Activated B cell treated with CpG ODN at 0.5 μM for 24 hours (primary cell): ENCODE results near the gene FCGBP. TPM values are rescaled to one million over a fixed set of nuclear protein-coding genes. Genes with fewer than 3 reads are reported as not detected.

ENCODE experiments used
- ATAC-seq: fragments of 200-7000 bp; cut with Tn5 transposase; one replicate; pipeline ENCODE4 v1.10.0; 2021; ENCODE audit warnings: low read depth, mild to moderate bottlenecking, moderate library complexity
- CTCF ChIA-PET: fragments of 350-600 bp; sonication (Branson Sonifier 250); formaldehyde crosslinking; loops from one replicate; lab custom pipeline; 2021; ENCODE audit warnings: antibody characterized with exemption; lab: Charles Lee
- POLR2A ChIA-PET: fragments of 350-600 bp; sonication (Branson Sonifier 250); formaldehyde crosslinking; loops from one replicate; lab custom pipeline; 2021; ENCODE audit warnings: antibody characterized with exemption; lab: Charles Lee
- DNase-seq: peaks from one replicate; pipeline ENCODE4 v3.0.0; 2022
- H3K27ac Mint-ChIP-seq: one replicate; pipeline ENCODE4 v1.8.0; 2020; ENCODE audit warnings: mixed read lengths
- H3K27me3 Mint-ChIP-seq: one replicate; pipeline ENCODE4 v1.8.0; 2021; ENCODE audit warnings: mixed read lengths
- H3K36me3 Mint-ChIP-seq: one replicate; pipeline ENCODE4 v1.8.0; 2021; ENCODE audit warnings: low read depth, mixed read lengths
- H3K4me1 Mint-ChIP-seq: one replicate; pipeline ENCODE4 v1.8.0; 2021; ENCODE audit warnings: mixed read lengths
- H3K4me3 Mint-ChIP-seq: one replicate; pipeline ENCODE4 v1.8.0; 2020; ENCODE audit warnings: mild to moderate bottlenecking, mixed read lengths
- H3K9me3 Mint-ChIP-seq: one replicate; pipeline ENCODE4 v1.8.0; 2020; ENCODE audit warnings: mixed read lengths
- intact Hi-C: fragments of 100-400 bp; cut with micrococcal nuclease; formaldehyde crosslinking; loops from one replicate; pipeline ENCODE4 v1.15.1; 2024
- total RNA-seq: library from RNA; stranded (reverse); gene quantifications from 2 replicates; pipeline ENCODE4 v1.2.3, GENCODE V29; 2022
- TF ChIP-seq, protein P1 (sequence below): fragments of 200-600 bp; IDR thresholded peaks from one replicate; pipeline ENCODE4 v1.8.0; 2022; ENCODE audit warnings: antibody characterized with exemption, mild to moderate bottlenecking

FCGBP gene
- 5.8 and 6.1 TPM in 2 replicates for total RNA-seq

DNA sequence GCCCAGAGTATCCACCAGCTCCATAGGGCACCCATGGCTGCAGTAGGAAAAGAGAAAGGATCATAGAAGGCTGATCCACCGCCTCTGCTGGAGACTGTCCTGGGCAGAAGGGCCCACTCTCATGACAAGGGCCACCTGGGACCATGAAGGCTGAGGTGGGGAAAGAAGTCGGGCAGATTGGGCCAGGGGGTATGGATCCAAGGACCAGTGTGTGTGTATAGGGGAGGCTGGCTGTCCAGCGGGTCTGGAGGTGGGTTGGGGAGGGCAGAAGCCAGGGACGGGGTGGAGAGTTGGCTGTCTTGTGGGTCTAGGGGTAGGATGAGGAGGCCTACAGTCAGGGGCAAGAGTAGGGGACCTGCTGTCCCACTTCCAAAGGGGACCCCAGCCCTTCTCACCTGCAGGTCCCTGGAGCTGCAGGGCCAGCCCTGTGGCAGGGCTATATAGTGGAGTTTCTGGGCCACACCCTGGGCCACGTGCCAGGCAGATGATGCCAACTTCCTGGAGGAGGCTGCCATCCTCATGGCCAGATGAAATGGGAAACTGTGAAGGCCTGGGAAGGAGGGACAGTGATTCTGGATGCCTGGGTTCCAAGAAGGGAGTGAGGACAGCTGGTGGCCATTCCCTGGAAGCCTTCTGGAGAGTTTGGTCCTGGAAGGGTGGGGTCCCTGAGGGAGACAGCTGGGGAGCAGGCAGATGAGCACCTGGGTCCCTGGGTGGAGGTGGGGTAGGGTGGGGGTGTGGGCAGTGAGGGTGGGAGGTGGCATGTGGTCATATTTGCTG is at the start of gene FCGBP:
FCGBP (minus strand) TSS at position 51 of the 780 bp plus-strand sequence.
- H3K4me3 Mint-ChIP-seq, result no peak within 1 kb of the TSS
- H3K36me3 Mint-ChIP-seq, result peaks cover 3% of the 10 kb centered on the region
- TF ChIP-seq, protein P1, sequence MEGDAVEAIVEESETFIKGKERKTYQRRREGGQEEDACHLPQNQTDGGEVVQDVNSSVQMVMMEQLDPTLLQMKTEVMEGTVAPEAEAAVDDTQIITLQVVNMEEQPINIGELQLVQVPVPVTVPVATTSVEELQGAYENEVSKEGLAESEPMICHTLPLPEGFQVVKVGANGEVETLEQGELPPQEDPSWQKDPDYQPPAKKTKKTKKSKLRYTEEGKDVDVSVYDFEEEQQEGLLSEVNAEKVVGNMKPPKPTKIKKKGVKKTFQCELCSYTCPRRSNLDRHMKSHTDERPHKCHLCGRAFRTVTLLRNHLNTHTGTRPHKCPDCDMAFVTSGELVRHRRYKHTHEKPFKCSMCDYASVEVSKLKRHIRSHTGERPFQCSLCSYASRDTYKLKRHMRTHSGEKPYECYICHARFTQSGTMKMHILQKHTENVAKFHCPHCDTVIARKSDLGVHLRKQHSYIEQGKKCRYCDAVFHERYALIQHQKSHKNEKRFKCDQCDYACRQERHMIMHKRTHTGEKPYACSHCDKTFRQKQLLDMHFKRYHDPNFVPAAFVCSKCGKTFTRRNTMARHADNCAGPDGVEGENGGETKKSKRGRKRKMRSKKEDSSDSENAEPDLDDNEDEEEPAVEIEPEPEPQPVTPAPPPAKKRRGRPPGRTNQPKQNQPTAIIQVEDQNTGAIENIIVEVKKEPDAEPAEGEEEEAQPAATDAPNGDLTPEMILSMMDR, result no peak
- intact Hi-C loops, result no loop called here
- POLR2A ChIA-PET, result interaction anchor here (0.6 to 3.6 kb wide), 2 partner anchors 12 to 36 kb away, joined by 7 to 31 read pairs; partner anchors contain the start of gene PSMC4
- ATAC-seq (no peak), DNase-seq (no peak)
- H3K27ac Mint-ChIP-seq, result no peak within 1 kb of the TSS
- H3K4me1 Mint-ChIP-seq, result peaks cover 42% of the 10 kb centered on the region
- no peaks in the 10 kb centered on the region for H3K9me3 Mint-ChIP-seq
- H3K27me3 Mint-ChIP-seq, result no peaks in the 10 kb centered on the region
- CTCF ChIA-PET, result interaction anchor here (0.7 to 5.8 kb wide), 2 partner anchors 36 kb away, joined by 3 to 58 read pairs; partner anchors contain the start of gene PSMC4

DNA sequence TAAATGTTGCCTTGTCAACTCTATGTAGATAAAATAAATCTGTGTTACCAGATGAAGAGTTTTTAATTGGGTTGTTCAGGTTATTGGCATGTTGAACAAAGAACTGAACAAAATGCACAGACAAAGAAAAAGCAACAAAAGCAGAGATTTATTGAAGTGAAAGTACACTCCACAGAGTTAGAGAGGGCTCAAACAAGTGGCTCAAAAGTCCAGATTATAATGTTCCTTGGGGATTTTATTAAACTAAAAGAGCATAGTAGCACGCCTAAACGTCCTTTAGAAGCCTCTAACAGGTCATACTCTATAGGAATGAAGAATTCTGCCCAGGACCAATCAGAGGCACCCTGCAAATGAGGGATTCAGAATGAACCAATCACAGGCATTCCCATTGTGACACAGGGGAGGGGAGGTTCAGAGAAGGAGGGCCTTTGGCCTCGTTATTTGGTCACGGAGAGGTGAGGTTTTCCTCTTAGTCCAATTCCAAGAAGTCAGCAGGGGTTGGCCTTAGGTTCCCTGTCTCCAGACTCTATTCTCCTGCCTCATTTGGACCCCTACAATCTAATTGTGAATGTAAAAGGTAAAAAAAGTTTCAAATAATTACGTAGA is 49.4 kb upstream of the FCGBP start:
- Mint-ChIP-seq H3K36me3 (peaks cover 62% of the 10 kb centered on the region), H3K4me1 (peaks cover 2% of the 10 kb centered on the region), H3K27me3 (no peaks in the 10 kb centered on the region), H3K27ac (no peak overlapping the region), H3K4me3 (no peak overlapping the region), H3K9me3 (peaks cover 25% of the 10 kb centered on the region)
- TF ChIP-seq, protein P1, result no peak
- intact Hi-C loops, result no loop called here
- CTCF ChIA-PET, result no interaction called here
- no peak for ATAC-seq
- POLR2A ChIA-PET, result interaction anchor here (0.7 kb wide), 1 partner anchor 36 kb away, joined by 5 read pairs; no protein-coding TSS in a partner anchor
- DNase-seq, result no peak

DNA sequence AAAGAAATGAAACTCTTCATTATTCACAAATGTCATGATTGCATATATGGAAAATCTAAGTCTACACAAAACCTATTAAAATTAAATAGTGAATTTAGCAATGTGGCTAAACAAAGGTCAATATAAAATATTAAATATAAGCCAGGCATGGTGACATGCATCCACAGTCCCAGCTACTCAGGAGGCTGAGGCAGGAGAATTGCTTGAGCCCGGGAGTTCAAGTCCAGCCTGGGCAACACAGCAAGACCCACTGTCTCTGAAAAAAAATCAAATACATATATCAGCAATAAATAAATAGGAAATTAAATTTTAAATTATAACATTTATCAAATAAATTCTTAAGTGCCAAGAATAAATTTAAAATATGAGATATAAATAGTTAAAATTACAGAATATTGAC is 48.4 kb upstream of the FCGBP start:
- DNase-seq, result no peak
- POLR2A ChIA-PET, result no interaction called here
- H3K9me3 Mint-ChIP-seq, result peaks cover 25% of the 10 kb centered on the region
- H3K27me3 Mint-ChIP-seq, result no peaks in the 10 kb centered on the region
- TF ChIP-seq, protein P1, result no peak
- H3K36me3 Mint-ChIP-seq, result peaks cover 71% of the 10 kb centered on the region
- H3K4me1 Mint-ChIP-seq, result peaks cover 2% of the 10 kb centered on the region
- no peak overlapping the region for H3K4me3 Mint-ChIP-seq
- CTCF ChIA-PET, result interaction anchor here (1.2 kb wide), 1 partner anchor 13 kb away, joined by 3 read pairs; no protein-coding TSS in a partner anchor
- no peak overlapping the region for H3K27ac Mint-ChIP-seq
- no peak for ATAC-seq
- intact Hi-C loops, result no loop called here

DNA sequence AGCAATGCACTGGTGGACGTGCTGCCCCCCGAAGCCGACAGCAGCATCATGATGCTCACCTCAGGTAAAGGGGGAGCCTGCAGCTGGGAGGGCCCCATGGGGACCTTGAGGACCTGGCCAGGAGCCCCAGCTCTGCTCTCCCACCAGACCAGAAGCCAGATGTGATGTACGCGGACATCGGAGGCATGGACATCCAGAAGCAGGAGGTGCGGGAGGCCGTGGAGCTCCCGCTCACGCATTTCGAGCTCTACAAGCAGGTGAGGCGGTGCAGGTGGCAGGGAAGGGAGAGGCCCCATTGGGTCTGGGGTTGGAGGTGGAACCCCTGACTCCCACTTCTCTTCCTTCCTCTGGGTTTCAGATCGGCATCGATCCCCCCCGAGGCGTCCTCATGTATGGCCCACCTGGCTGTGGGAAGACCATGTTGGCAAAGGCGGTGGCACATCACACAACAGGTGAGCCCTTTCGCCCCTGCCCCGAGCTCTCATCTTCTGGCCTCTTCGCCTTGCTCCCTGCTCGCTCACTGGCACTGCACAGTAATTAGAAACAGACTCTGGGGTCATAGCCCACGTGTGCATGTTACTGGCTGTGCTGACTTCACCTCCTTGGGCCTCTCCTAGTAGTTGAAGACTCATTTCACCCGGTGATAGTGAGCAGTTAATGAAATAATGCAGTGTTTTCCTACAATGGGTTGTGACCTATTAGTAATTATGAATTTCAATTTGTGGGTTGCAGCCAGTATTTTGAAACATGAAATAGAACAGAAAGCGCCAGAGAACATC is 40.1 kb upstream of the FCGBP start:
- TF ChIP-seq, protein P1, result no peak
- ChIA-PET CTCF (no interaction called here), POLR2A (no interaction called here)
- DNase-seq, result no peak
- intact Hi-C loops, result loop anchor here (5.0 kb wide), 1 partner anchor 82 kb away; no protein-coding TSS in a partner anchor
- no peaks in the 10 kb centered on the region for H3K27me3 Mint-ChIP-seq
- ATAC-seq, result no peak
- no peak overlapping the region for H3K4me3 Mint-ChIP-seq
- H3K9me3 Mint-ChIP-seq, result no peaks in the 10 kb centered on the region
- peaks cover 31% of the 10 kb centered on the region for H3K4me1 Mint-ChIP-seq
- no peak overlapping the region for H3K27ac Mint-ChIP-seq
- H3K36me3 Mint-ChIP-seq, result peaks cover 76% of the 10 kb centered on the region
